Endothelial cell of umbilical vein (primary cell): ENCODE measurements around the gene USP47. TPM values are rescaled to one million over a fixed set of nuclear protein-coding genes. Genes with fewer than 3 reads are reported as not detected.

Experiments used
- BruUV-seq: library from RNA; stranded (reverse); fragments of 400-500 nt; replicated peaks from 2 replicates; lab custom pipeline; 2021; lab: Mats Ljungman, UMichigan
- CTCF ChIA-PET: fragments of 300-600, 350-600 bp; sonication (Branson Sonifier 250); formaldehyde crosslinking; loops from one replicate; lab custom pipeline; 2021; ENCODE audit warnings: antibody characterized with exemption, inconsistent platforms; lab: Charles Lee
- POLR2A ChIA-PET: fragments of 300-600, 350-600 bp; sonication (Branson Sonifier 250); formaldehyde crosslinking; loops from one replicate; lab custom pipeline; 2021; ENCODE audit warnings: antibody characterized with exemption, inconsistent platforms; lab: Charles Lee
- DNase-seq: peaks from one replicate; pipeline ENCODE4 v3.0.0-alpha.2; 2011; ENCODE audit warnings: low read depth, low spot score
- FAIRE-seq: peaks from 2 replicates; lab custom pipeline; 2011; peaks lifted over from hg19 to GRCh38; lab: Jason Lieb, UNC
- H2AFZ ChIP-seq: 2 replicates; pipeline ENCODE4 v1.6.0; 2012; ENCODE audit warnings: low read depth, low read length, control low read depth, inconsistent platforms
- H3K27ac ChIP-seq: 2 replicates; pipeline ENCODE4 v1.5.1; 2011; ENCODE audit warnings: low read depth, mild to moderate bottlenecking, control low read depth, low read length, moderate library complexity; ENCODE audit not compliant: insufficient read depth
- H3K27me3 ChIP-seq, 2 experiments: 2 replicates each; pipeline versions ENCODE4 v1.6.0 to v1.6.1; 2011; ENCODE audit warnings: low read length in 2 of 2, mixed read lengths in 1 of 2; ENCODE audit not compliant: control insufficient read depth in 2 of 2, insufficient read depth in 2 of 2
- H3K36me3 ChIP-seq, 2 experiments: 2 replicates in 1 of 2; 3 replicates in 1 of 2; pipeline ENCODE4 v1.5.1; 2011; ENCODE audit warnings: low read length in 2 of 2, mild to moderate bottlenecking in 1 of 2, moderate library complexity in 1 of 2; ENCODE audit not compliant: control insufficient read depth in 2 of 2, insufficient read depth in 2 of 2; ENCODE audit errors: extremely low read depth in 1 of 2
- H3K4me1 ChIP-seq: 3 replicates; pipeline ENCODE4 v1.5.1; 2011; ENCODE audit warnings: mild to moderate bottlenecking, low read length; ENCODE audit not compliant: control insufficient read depth, insufficient read depth; ENCODE audit errors: extremely low read depth
- H3K4me2 ChIP-seq: 2 replicates; pipeline ENCODE4 v1.6.1; 2011; ENCODE audit warnings: low read length, control low read depth, mixed read lengths; ENCODE audit not compliant: insufficient read depth
- H3K4me3 ChIP-seq, 3 experiments: fragments of 200-600 bp in 1 of 3; sonication (generic), shearing (Covaris generic) in 1 of 3; replicated peaks in 1 of 3; 2 replicates each; pipeline ENCODE4 v1.5.1; 2011 to 2016; ENCODE audit warnings: control low read depth in 3 of 3, low read length in 3 of 3, mild to moderate bottlenecking in 2 of 3, inconsistent platforms in 1 of 3, low read depth in 1 of 3, moderate library complexity in 1 of 3; ENCODE audit not compliant: insufficient read depth in 1 of 3
- H3K79me2 ChIP-seq: 2 replicates; pipeline ENCODE4 v1.6.0; 2012; ENCODE audit warnings: low read length, inconsistent platforms; ENCODE audit not compliant: control insufficient read depth, insufficient read depth
- H3K9ac ChIP-seq: replicated peaks from 2 replicates; pipeline ENCODE3; 2011; ENCODE audit warnings: low read length, control low read depth; ENCODE audit not compliant: insufficient read depth; ENCODE audit errors: extremely low read depth
- H3K9me1 ChIP-seq: replicated peaks from 3 replicates; pipeline ENCODE4 v1.6.0; 2011; ENCODE audit warnings: mild to moderate bottlenecking, low read length; ENCODE audit not compliant: control insufficient read depth, insufficient read depth; ENCODE audit errors: extremely low read depth
- H3K9me3 ChIP-seq: replicated peaks from 2 replicates; pipeline ENCODE4 v1.5.1; 2012; ENCODE audit warnings: low read length, inconsistent platforms; ENCODE audit not compliant: control insufficient read depth, insufficient read depth
- H4K20me1 ChIP-seq: replicated peaks from 2 replicates; pipeline ENCODE3; 2011; ENCODE audit warnings: mild to moderate bottlenecking, low read length; ENCODE audit not compliant: control insufficient read depth, insufficient read depth; ENCODE audit errors: extremely low read depth
- EZH2 ChIP-seq: IDR thresholded peaks from 2 replicates; pipeline ENCODE4 v1.6.1; 2012; ENCODE audit warnings: borderline replicate concordance, low read depth, mild to moderate bottlenecking, moderate library complexity, low read length, inconsistent platforms; ENCODE audit not compliant: severe bottlenecking
- FOS ChIP-seq: IDR thresholded peaks from 2 replicates; pipeline ENCODE4 v1.6.1; 2011; ENCODE audit warnings: mild to moderate bottlenecking, low read length, moderate library complexity, borderline replicate concordance; ENCODE audit not compliant: insufficient read depth
- GATA2 ChIP-seq: IDR thresholded peaks from 2 replicates; pipeline ENCODE4 v1.7.0; 2011; ENCODE audit warnings: low read depth, mild to moderate bottlenecking, moderate library complexity, mixed read lengths, low read length; ENCODE audit not compliant: insufficient read length, insufficient read depth
- JUN ChIP-seq: IDR thresholded peaks from 2 replicates; pipeline ENCODE4 v1.6.1; 2011; ENCODE audit warnings: borderline replicate concordance, low read depth; ENCODE audit not compliant: insufficient read length, insufficient read depth
- MYC ChIP-seq: IDR thresholded peaks from one replicate; pipeline ENCODE4 v1.6.1; 2011; ENCODE audit warnings: mild to moderate bottlenecking, low read depth, low read length
- POLR2A ChIP-seq: IDR thresholded peaks from 2 replicates; pipeline ENCODE4 v1.6.1; 2012; ENCODE audit warnings: low read depth, mild to moderate bottlenecking, control low read depth, low read length
- POLR2AphosphoS5 ChIP-seq: IDR thresholded peaks from 2 replicates; pipeline ENCODE4 v1.6.1; 2012; ENCODE audit warnings: low read depth, mild to moderate bottlenecking, control low read depth, low read length, moderate library complexity; ENCODE audit not compliant: insufficient read depth
- dilution Hi-C: fragments of 300-500 bp; cut with MboI; formaldehyde crosslinking; loops from one replicate; pipeline ENCODE4 v1.15.0; 2019; ENCODE audit warnings: low sequenced_read_pairs; ENCODE audit not compliant: extremely low pct_ligation_motif_present
- intact Hi-C: fragments of 100-400 bp; cut with micrococcal nuclease; formaldehyde crosslinking; loops from one replicate; pipeline ENCODE4 v1.10.0; 2022
- polyA plus RNA-seq, 4 experiments: library from polyadenylated mRNA; depleted of rRNA in 3 of 4; stranded (reverse) in 3 of 4; unstranded in 1 of 4; fragments of >200 nt; gene quantifications; 2 replicates each; pipeline versions ENCODE4 v1.2.1 to v1.2.3, GENCODE V29; 2011 to 2012; ENCODE audit warnings: missing spikeins in 1 of 4
- total RNA-seq: library from RNA; stranded (reverse); gene quantifications from 2 replicates; pipeline ENCODE4 v1.2.3, GENCODE V29; 2021
- TF ChIP-seq, protein P1 (sequence below): IDR thresholded peaks from 2 replicates; pipeline ENCODE4 v1.6.1; 2011; ENCODE audit not compliant: insufficient read depth, insufficient read length
- TF ChIP-seq, protein P2 (sequence below), 2 donors: IDR thresholded peaks; 1 replicate in 1 of 2; 2 replicates in 1 of 2; pipeline ENCODE4 v1.5.1; 2011; ENCODE audit warnings: low read length in 2 of 2, mild to moderate bottlenecking in 2 of 2, moderate library complexity in 2 of 2, control low read depth in 1 of 2, inconsistent platforms in 1 of 2, low read depth in 1 of 2; ENCODE audit not compliant: insufficient read depth in 1 of 2; ENCODE audit errors: extremely low read depth in 1 of 2

The USP47 gene
- total and polyA plus RNA-seq, 2 donors (not counting 3 experiments of a cell fraction or from before 2014, with no cell fraction given): 7.8 to 38.0 TPM

DNA sequence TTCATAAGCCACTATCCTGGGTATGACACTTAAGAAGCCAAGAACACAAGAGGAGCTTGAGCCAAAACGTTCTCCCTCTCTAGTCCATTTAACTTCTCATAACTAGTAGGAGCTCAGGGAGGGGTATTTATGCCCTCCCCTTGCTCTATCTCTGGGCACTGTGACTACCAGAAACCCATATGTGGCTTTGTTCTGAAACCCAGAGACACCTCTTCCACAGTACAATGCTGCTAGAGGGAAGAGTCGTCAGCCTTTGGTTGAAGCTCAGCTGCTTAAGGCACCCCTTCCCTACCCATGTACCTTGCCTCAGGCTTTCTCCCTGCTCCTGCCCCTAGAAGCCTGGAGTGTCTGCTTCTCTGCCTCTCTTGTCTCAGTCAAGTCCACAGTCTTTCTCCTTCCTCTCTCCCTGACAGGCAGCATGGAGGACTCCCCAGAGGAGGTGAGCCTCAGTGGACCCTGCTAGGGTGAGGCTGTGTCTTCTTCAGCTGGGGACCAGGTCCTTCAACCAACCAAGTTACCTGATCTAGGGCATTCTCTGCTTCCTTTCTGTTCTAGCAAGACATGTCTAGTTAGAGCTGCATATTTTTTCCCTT lies 23.1 kb upstream of the USP47 start:
- Histone ChIP-seq H2AFZ (no peak overlapping the region), H3K79me2 (no peaks in the 10 kb centered on the region), H3K4me2 (no peak overlapping the region), H4K20me1 (no peaks in the 10 kb centered on the region), H3K9me3 (no peaks in the 10 kb centered on the region), H3K4me1 (no peaks in the 10 kb centered on the region), H3K36me3 (no peaks in the 10 kb centered on the region), H3K9ac (no peak overlapping the region), H3K27me3 (peaks cover 4 to 6% of the 10 kb centered on the region in 2 experiments), H3K9me1 (no peaks in the 10 kb centered on the region), H3K4me3 (no peak overlapping the region), H3K27ac (no peak overlapping the region)
- no TSS peak for BruUV-seq
- ChIA-PET CTCF (interaction anchor here (0.9 to 2.1 kb wide), 6 partner anchors 9 to 225 kb away, joined by 3 to 6 read pairs (median 4); no protein-coding TSS in a partner anchor), POLR2A (no interaction called here)
- FAIRE-seq (no peak), DNase-seq (no peak)
- TF ChIP-seq, protein P1, sequence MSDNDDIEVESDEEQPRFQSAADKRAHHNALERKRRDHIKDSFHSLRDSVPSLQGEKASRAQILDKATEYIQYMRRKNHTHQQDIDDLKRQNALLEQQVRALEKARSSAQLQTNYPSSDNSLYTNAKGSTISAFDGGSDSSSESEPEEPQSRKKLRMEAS: no peak
- TF ChIP-seq EZH2 (no peak), POLR2A (no peak), POLR2AphosphoS5 (no peak), FOS (no peak), JUN (no peak), MYC (no peak), GATA2 (no peak)
- TF ChIP-seq, protein P2, sequence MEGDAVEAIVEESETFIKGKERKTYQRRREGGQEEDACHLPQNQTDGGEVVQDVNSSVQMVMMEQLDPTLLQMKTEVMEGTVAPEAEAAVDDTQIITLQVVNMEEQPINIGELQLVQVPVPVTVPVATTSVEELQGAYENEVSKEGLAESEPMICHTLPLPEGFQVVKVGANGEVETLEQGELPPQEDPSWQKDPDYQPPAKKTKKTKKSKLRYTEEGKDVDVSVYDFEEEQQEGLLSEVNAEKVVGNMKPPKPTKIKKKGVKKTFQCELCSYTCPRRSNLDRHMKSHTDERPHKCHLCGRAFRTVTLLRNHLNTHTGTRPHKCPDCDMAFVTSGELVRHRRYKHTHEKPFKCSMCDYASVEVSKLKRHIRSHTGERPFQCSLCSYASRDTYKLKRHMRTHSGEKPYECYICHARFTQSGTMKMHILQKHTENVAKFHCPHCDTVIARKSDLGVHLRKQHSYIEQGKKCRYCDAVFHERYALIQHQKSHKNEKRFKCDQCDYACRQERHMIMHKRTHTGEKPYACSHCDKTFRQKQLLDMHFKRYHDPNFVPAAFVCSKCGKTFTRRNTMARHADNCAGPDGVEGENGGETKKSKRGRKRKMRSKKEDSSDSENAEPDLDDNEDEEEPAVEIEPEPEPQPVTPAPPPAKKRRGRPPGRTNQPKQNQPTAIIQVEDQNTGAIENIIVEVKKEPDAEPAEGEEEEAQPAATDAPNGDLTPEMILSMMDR (IDR thresholded peaks at IDR 0.05; ENCODE audit: extremely low read depth in 1 of 2, insufficient read depth in 1 of 2, low read depth in 1 of 2, low read length in 2 of 2): no peak
- intact Hi-C loops: no loop called here
- dilution Hi-C loops: no loop called here
